K562 (cell line): ENCODE results near the gene ZDHHC8. TPM values are rescaled to one million over a fixed set of nuclear protein-coding genes. Genes with fewer than 3 reads are reported as not detected.

ENCODE experiments used
- ARNT ChIP-seq, 2 experiments: fragments of 450-650 bp; IDR thresholded peaks; 2 replicates each; pipeline ENCODE4 v1.6.1; 2016; ENCODE audit warnings: mild to moderate bottlenecking in 1 of 2
- BDP1 ChIP-seq: IDR thresholded peaks from 3 replicates; pipeline ENCODE4 v1.6.1; 2011; ENCODE audit not compliant: insufficient read length, insufficient read depth
- CEBPG ChIP-seq, 3 experiments: fragments of 200-800 bp in 1 of 3; sonication (Bioruptor generic) in 1 of 3; sonication (generic) in 1 of 3; formaldehyde crosslinking in 1 of 3; IDR thresholded peaks in 2 of 3; conservative IDR thresholded peaks in 1 of 3; 2 replicates each; pipeline versions ENCODE4 v1.6.1 to v1.8.0; 2016 to 2022; ENCODE audit warnings: missing compliant biosample characterization in 2 of 3, missing genetic modification characterization in 2 of 3, mild to moderate bottlenecking in 1 of 3, missing genetic modification reagents in 1 of 3
- CLOCK ChIP-seq: fragments of 250-450 bp; sonication (Bioruptor Pico); IDR thresholded peaks from 2 replicates; pipeline ENCODE4 v1.4.0; 2020; ENCODE audit warnings: mild to moderate bottlenecking, moderate library complexity, borderline replicate concordance
- DACH1 ChIP-seq: fragments of 450-650 bp; IDR thresholded peaks from 2 replicates; pipeline ENCODE4 v1.6.1; 2018; ENCODE audit not compliant: partially characterized antibody
- E2F5 ChIP-seq: sonication (generic); formaldehyde crosslinking; IDR thresholded peaks from 2 replicates; pipeline ENCODE4 v1.8.0; 2022; ENCODE audit warnings: mild to moderate bottlenecking, missing genetic modification reagents
- FOXJ2 ChIP-seq: fragments of 200-800 bp; sonication (Bioruptor generic); IDR thresholded peaks from 2 replicates; pipeline ENCODE4 v1.6.1; 2016; ENCODE audit warnings: missing genetic modification characterization, missing compliant biosample characterization
- HDGF ChIP-seq: fragments of 450-650 bp; IDR thresholded peaks from 2 replicates; pipeline ENCODE4 v1.6.1; 2016
- JUN ChIP-seq, 2 experiments: sonication (generic) in 1 of 2; formaldehyde crosslinking in 1 of 2; IDR thresholded peaks; 2 replicates each; pipeline versions ENCODE4 v1.6.1 to v1.8.0; 2012 to 2022; ENCODE audit warnings: borderline replicate concordance in 2 of 2, mild to moderate bottlenecking in 2 of 2, improper control_type of control experiment in 1 of 2, low read depth in 1 of 2, low read length in 1 of 2, missing genetic modification reagents in 1 of 2
- MLX ChIP-seq, 2 experiments: fragments of 450-650 bp in 1 of 2; sonication (generic) in 1 of 2; formaldehyde crosslinking; conservative IDR thresholded peaks; 2 replicates each; pipeline versions ENCODE4 v1.4.0 to v1.8.1; 2020 to 2022; ENCODE audit warnings: mild to moderate bottlenecking in 1 of 2, missing genetic modification reagents in 1 of 2
- PHB ChIP-seq: fragments of 250-450 bp; sonication (Bioruptor Pico); IDR thresholded peaks from 2 replicates; pipeline ENCODE4 v1.5.0; 2021
- POLR2AphosphoS2 ChIP-seq: IDR thresholded peaks from 2 replicates; pipeline ENCODE4 v1.6.1; 2012; ENCODE audit warnings: low read length, improper control_type of control experiment
- PYGO2 ChIP-seq: fragments of 450-650 bp; IDR thresholded peaks from 2 replicates; pipeline ENCODE4 v1.6.1; 2016; ENCODE audit warnings: mild to moderate bottlenecking, missing genetic modification characterization, moderate library complexity, missing compliant biosample characterization
- SETDB1 ChIP-seq: IDR thresholded peaks from one replicate; pipeline ENCODE4 v1.6.1; 2012; ENCODE audit warnings: low read length, control low read depth, inconsistent platforms
- SNRNP70 ChIP-seq: fragments of 200-400 bp; formaldehyde crosslinking; optimal IDR thresholded peaks from 2 replicates; pipeline ENCODE3; 2017; ENCODE audit warnings: low read depth, low read length
- STAG1 ChIP-seq: sonication (generic); formaldehyde crosslinking; IDR thresholded peaks from 2 replicates; pipeline ENCODE4 v1.5.0; 2020; ENCODE audit warnings: missing genetic modification reagents, borderline replicate concordance
- STAT5A ChIP-seq: IDR thresholded peaks from 2 replicates; pipeline ENCODE4 v1.6.1; 2012; ENCODE audit warnings: low read length, inconsistent platforms, borderline replicate concordance
- TAL1 ChIP-seq: fragments of 450-650 bp; IDR thresholded peaks from 2 replicates; pipeline ENCODE4 v1.6.1; 2016; ENCODE audit warnings: mild to moderate bottlenecking
- TEAD4 ChIP-seq, 2 experiments: sonication (generic) in 1 of 2; formaldehyde crosslinking in 1 of 2; IDR thresholded peaks; 2 replicates each; pipeline versions ENCODE4 v1.6.1 to v1.8.0; 2012 to 2022; ENCODE audit warnings: borderline replicate concordance in 1 of 2, inconsistent platforms in 1 of 2, low read length in 1 of 2, mild to moderate bottlenecking in 1 of 2, missing genetic modification reagents in 1 of 2
- ZC3H4 ChIP-seq: sonication (generic); formaldehyde crosslinking; IDR thresholded peaks from 2 replicates; pipeline ENCODE4 v1.9.0; 2021; ENCODE audit warnings: missing genetic modification reagents, borderline replicate concordance
- polyA plus RNA-seq, 8 experiments: library from polyadenylated mRNA; depleted of rRNA in 4 of 8; stranded (reverse) in 5 of 8; unstranded in 3 of 8; fragments of >200 nt; fragmentation: Nextera tagmentation in 2 of 8; fragmentation: Illumina TruSeq in 1 of 8; extraction: Ambion mirVana in 2 of 8; extraction: Trizol in 1 of 8; gene quantifications; 2 replicates each; pipeline versions ENCODE4 v1.2.1 to v1.2.3, GENCODE V29; 2011 to 2014; ENCODE audit warnings: inconsistent platforms in 1 of 8, missing spikeins in 1 of 8
- total RNA-seq, 7 experiments: library from RNA; depleted of rRNA in 6 of 7; stranded (reverse); fragments of >200 nt in 6 of 7; fragmentation: Illumina TruSeq in 2 of 7; extraction: Trizol in 2 of 7; gene quantifications; 2 replicates each; pipeline versions ENCODE4 v1.2.1 to v1.2.3, GENCODE V29; 2011 to 2021; ENCODE audit warnings: low replicate concordance in 1 of 7

Gene ZDHHC8
- total and polyA plus RNA-seq, 9 of the 15 experiments (the other 6 are each of a cell fraction or from before 2014, with no cell fraction given), result 0.04 to 109 (median 16.4) TPM

- TF ChIP-seq HDGF (no peak), POLR2AphosphoS2 (no peak), STAG1 (peak; percentile 24), PYGO2 (no peak), TAL1 (no peak), FOXJ2 (tag) (no peak), JUN (IDR thresholded peaks at IDR 0.05; ENCODE audit: borderline replicate concordance, low read depth, low read length) (no peak), JUN (CRISPR knock-in tag; IDR thresholded peaks at IDR 0.05; ENCODE audit: borderline replicate concordance) (0 out of 2 replicates have a peak, but pooled peaks have one; percentile 84), STAT5A (0 out of 2 replicates have a peak, but pooled peaks have one; percentile 7), MLX (CRISPR knock-in tag; conservative IDR thresholded peaks at IDR 0.05) (0 out of 4 replicates have a peak, but pooled peaks of 1 of the 2 experiments have one; percentile 42), SNRNP70 (no peak), TEAD4 (IDR thresholded peaks at IDR 0.05; ENCODE audit: low read length) (no peak), TEAD4 (CRISPR knock-in tag; IDR thresholded peaks at IDR 0.05; ENCODE audit: borderline replicate concordance) (peak; percentile 58; the same call in 1 of the 2 replicates), ARNT (IDR thresholded peaks at IDR 0.05) (no peak), CLOCK (CRISPR knock-in tag) (no peak), SETDB1 (peak; percentile 13), BDP1 (no peak), E2F5 (CRISPR knock-in tag) (no peak), PHB (CRISPR knock-in tag) (no peak), ZC3H4 (CRISPR knock-in tag) (peak; percentile 83; the same call in 1 of the 2 replicates), CEBPG (CRISPR knock-in tag; IDR thresholded peaks at IDR 0.05) (0 out of 2 replicates have a peak, but pooled peaks have one; percentile 48), CEBPG (tag; conservative IDR thresholded peaks at IDR 0.05 in 1 of 2, IDR thresholded peaks at IDR 0.05 in 1 of 2) (no peak), DACH1 (peak; percentile 80)
Measured at GRCh38 chr22:20174785-20175596, 43.4 kb downstream of the ZDHHC8 start (continued).
